Left kidney (tissue), 8 donors: ENCODE results near the gene CFHR3. TPM values are rescaled to one million over a fixed set of nuclear protein-coding genes. Genes with fewer than 3 reads are reported as not detected.
"Not testable (repeated sequence)": the region's sequence is repeated elsewhere in the genome, so short reads cannot be mapped to it uniquely, and the experiment has no call there.

Source experiments
- DNase-seq: peaks from one replicate; pipeline ENCODE4 v3.0.0-alpha.2; 2013
- long read RNA-seq, 8 donors: transcript quantifications; one replicate each; lab custom pipeline, GENCODE V29; 2026
- polyA plus RNA-seq: library from polyadenylated mRNA; unstranded; fragments of 120-200 nt; gene quantifications from one replicate; pipeline ENCODE4 v1.2.1, GENCODE V29; 2013; ENCODE audit not compliant: insufficient read length

The CFHR3 gene
- 0.50 TPM for polyA plus RNA-seq
- long read RNA-seq, donor 1 = 0 reads
- long read RNA-seq, donor 2 = 0 reads
- long read RNA-seq, donor 3 = 0 reads
- long read RNA-seq, donor 4 = 0 reads
- long read RNA-seq, donor 5 = 0 reads
- long read RNA-seq, donor 6 = 0 reads
- long read RNA-seq, donor 7 = 0 reads
- long read RNA-seq, donor 8 = 0 reads

- no peak for DNase-seq
Observed at GRCh38 chr1:196774603-196775002, at the start of gene CFHR3. TSS of gene CFHR3 (plus strand) at chr1:196774840. CDS start at chr1:196774887, 47 bp downstream.

- DNase-seq = no peak
Observed at GRCh38 chr1:196732526-196732925, 42.1 kb upstream of the CFHR3 start.

GRCh38 chr1:196733091-196733970 is 41.3 kb upstream of the CFHR3 start:
- DNase-seq = no peak

- no peak for DNase-seq
Observed at GRCh38 chr1:196734006-196734405, 40.6 kb upstream of the CFHR3 start.

GRCh38 chr1:196734460-196734859 is 40.2 kb upstream of the CFHR3 start:
- DNase-seq = no peak

- DNase-seq = no peak
Observed at GRCh38 chr1:196738730-196739129, 35.9 kb upstream of the CFHR3 start.

- DNase-seq = not testable (repeated sequence)
Observed at GRCh38 chr1:196743244-196743643, 31.4 kb upstream of the CFHR3 start.

- DNase-seq = not testable (repeated sequence)
Observed at GRCh38 chr1:196765019-196765740, 9.5 kb upstream of the CFHR3 start.

GRCh38 chr1:196769823-196770222 is 4.8 kb upstream of the CFHR3 start:
- DNase-seq = not testable (repeated sequence)

GRCh38 chr1:196773713-196774112 is 927 bp upstream of the CFHR3 start:
- no peak for DNase-seq

GRCh38 chr1:196774175-196774574 is 465 bp upstream of the CFHR3 start:
- DNase-seq = no peak

- no peak for DNase-seq
Observed at GRCh38 chr1:196777603-196778002, 3.0 kb downstream of the CFHR3 start.

- DNase-seq = no peak
Observed at GRCh38 chr1:196779093-196779492, 4.5 kb downstream of the CFHR3 start.

GRCh38 chr1:196791252-196791651 is 16.6 kb downstream of the CFHR3 start:
- DNase-seq = not testable (repeated sequence)

GRCh38 chr1:196794103-196794502 is 19.5 kb downstream of the CFHR3 start:
- DNase-seq = not testable (repeated sequence)

GRCh38 chr1:196797891-196798290 is 23.3 kb downstream of the CFHR3 start:
- DNase-seq = no peak

GRCh38 chr1:196801920-196802319 is 27.3 kb downstream of the CFHR3 start:
- DNase-seq = not testable (repeated sequence)

GRCh38 chr1:196808529-196809235 is 34.0 kb downstream of the CFHR3 start:
- no peak for DNase-seq

- not testable (repeated sequence) for DNase-seq
Observed at GRCh38 chr1:196817442-196817841, 42.8 kb downstream of the CFHR3 start.

GRCh38 chr1:196819531-196819930 is 44.9 kb downstream of the CFHR3 start, which contains the start of gene CFHR1:
TSS of gene CFHR1 (plus strand) at chr1:196819731. CDS start at chr1:196819845, 114 bp downstream.
- not testable (repeated sequence) for DNase-seq

GRCh38 chr1:196827860-196828259 is 53.2 kb downstream of the CFHR3 start:
- peak; percentile 13 for DNase-seq
